HG02642 (cell line): ENCODE measurements around the gene RAET1G.
"Not testable (repeated sequence)": the region's sequence is repeated elsewhere in the genome, so short reads cannot be mapped to it uniquely, and the experiment has no call there.

Experiments
- ATAC-seq: cut with Tn5 transposase; IDR thresholded peaks from one replicate; pipeline ENCODE4 v1.9.1; 2021; ENCODE audit warnings: mild to moderate bottlenecking; ENCODE audit not compliant: unreplicated experiment, poor library complexity

The RAET1G gene

DNA sequence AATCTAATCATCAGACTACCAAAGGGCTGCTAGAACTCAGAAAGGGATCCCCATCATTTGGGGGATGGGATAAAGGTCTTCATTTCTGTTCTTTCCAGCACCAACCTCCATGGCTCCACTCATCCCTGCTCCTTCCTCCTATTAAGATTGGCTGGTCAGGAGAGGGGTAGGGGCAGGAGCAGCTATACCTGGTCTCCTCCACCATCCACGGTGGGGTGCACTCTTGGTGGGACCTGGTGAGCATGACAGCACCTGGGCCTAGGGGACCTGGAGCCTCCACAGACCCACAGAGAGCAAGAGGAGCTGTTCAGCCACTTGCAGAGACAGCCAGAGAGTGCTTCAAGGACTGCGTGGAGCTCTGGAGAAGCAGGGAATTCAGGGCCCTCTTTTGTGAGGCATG, 12.7 kb upstream of the RAET1G start:
- ATAC-seq, result no peak

- no peak for ATAC-seq
These were observed 12.3 kb upstream of the RAET1G start for GRCh38 chr6:149935246-149935645.

DNA sequence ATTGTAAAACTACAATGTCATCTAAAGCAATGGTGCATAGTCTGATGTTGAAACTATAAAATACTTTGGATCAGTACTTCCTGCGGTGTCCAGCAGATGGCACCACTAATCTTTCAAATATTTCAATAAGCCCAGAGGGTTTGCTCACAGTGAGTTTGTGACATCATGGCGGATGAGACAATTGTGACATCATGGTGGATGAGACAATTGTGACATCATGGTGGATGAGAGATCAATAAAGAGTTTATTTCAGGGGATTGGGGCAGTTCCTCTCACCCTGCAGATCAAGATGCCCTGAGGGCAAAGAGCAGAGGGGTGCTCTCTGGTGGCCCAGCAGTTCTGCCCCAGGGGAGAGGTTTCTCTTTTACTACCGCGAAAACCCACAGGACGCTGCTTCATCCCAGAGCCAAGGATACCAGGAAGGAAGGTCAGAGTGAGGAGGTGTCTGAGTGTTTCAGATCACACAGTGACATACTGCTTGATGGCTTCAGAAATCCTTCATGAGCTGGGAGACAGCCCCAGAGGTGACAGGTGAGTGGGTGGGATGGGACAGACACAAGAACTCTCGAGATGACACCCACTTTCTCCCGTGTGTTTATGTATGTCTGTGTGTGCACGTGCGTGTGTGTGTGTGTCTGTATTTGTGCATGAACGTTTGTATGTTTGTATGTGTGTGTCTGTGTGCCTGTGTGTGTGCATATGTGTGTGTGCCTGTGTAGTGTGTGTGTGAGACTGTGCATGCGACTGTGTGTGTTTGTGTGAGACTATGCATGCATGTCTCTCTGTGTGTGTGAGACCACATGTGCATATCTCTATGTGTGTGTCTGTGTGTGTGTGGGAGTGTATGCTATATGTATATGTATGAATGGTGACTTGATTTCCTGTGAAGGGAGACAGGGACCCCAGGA, 11.6 kb upstream of the RAET1G start:
- ATAC-seq, result no peak

- no peak for ATAC-seq
These were observed 10.5 kb upstream of the RAET1G start for GRCh38 chr6:149933461-149933860.

DNA sequence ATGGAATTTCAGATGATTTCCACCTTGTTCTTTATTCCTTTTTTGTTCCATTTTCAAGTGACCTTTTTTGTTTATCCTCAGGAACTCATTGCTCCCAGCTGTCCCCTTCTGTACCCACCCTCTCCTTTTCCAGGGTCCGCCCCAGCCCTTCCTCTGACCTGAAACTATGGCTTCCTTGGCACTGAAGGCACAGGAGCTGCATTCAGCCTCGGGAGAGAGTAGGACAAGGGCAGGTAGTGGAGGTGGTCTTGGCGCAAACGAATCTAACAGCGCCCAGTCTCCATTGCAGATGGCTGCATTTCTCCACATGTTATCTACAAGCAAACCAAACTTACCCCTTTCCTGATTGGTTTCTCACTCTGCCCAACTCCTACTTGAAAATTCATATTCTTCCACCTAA, 10.1 kb upstream of the RAET1G start:
- no peak for ATAC-seq

GRCh38 chr6:149931501-149931900, 8.6 kb upstream of the RAET1G start:
- ATAC-seq, result no peak

GRCh38 chr6:149929422-149929821, 6.5 kb upstream of the RAET1G start:
- no peak for ATAC-seq

GRCh38 chr6:149927025-149927424, 4.1 kb upstream of the RAET1G start:
- ATAC-seq, result not testable (repeated sequence)

GRCh38 chr6:149925974-149926777, 3.3 kb upstream of the RAET1G start:
- ATAC-seq, result no peak

GRCh38 chr6:149925253-149925973, 2.5 kb upstream of the RAET1G start:
- no peak for ATAC-seq

GRCh38 chr6:149924933-149925252, 2.0 kb upstream of the RAET1G start:
- ATAC-seq, result no peak

GRCh38 chr6:149924206-149924932, 1.4 kb upstream of the RAET1G start:
- ATAC-seq, result no peak

- no peak for ATAC-seq
These were observed 536 bp upstream of the RAET1G start for GRCh38 chr6:149923327-149923986.

GRCh38 chr6:149922091-149922490, 830 bp downstream of the RAET1G start:
- not testable (repeated sequence) for ATAC-seq

GRCh38 chr6:149921361-149921760, 1.6 kb downstream of the RAET1G start:
- ATAC-seq, result no peak

DNA sequence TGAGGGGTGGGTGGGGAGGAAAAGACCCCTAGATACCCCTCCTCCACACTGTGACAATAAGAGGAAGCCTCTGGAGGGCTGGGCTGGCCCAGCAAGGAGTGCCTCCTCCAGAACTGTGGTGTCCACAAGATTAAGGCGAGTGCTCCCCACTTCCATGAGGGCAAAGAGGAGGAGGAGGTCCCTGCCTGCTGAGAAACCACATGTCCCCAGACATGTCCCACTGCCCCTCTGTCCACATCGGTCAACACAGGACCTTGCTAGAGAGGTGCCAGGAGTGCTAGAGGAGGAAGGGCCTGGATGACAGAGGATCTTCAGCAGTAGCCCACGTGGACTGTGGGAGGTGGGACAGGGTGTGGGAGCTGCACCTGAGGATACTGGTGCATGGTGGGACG, 3.1 kb downstream of the RAET1G start:
- no peak for ATAC-seq

- not testable (repeated sequence) for ATAC-seq
These were observed 3.6 kb downstream of the RAET1G start for GRCh38 chr6:149919126-149919833.

- no peak for ATAC-seq
These were observed 4.6 kb downstream of the RAET1G start for GRCh38 chr6:149918151-149918905.
